Activated naive CD8-positive, alpha-beta T cell treated with anti-CD3 and anti-CD28 coated beads for 36 hours (primary cell): ENCODE data around the gene SMIM8. TPM values are rescaled to one million over a fixed set of nuclear protein-coding genes. Genes with fewer than 3 reads are reported as not detected.

Experiments used
- DNase-seq: peaks from one replicate; pipeline ENCODE4 v3.0.0; 2021
- H3K27ac Mint-ChIP-seq: one replicate; pipeline ENCODE4 v1.8.0; 2022; ENCODE audit warnings: mild to moderate bottlenecking, moderate library complexity, mixed read lengths
- H3K27me3 Mint-ChIP-seq: one replicate; pipeline ENCODE4 v1.8.0; 2022; ENCODE audit warnings: mild to moderate bottlenecking, mixed read lengths
- H3K36me3 Mint-ChIP-seq: one replicate; pipeline ENCODE4 v1.8.0; 2021; ENCODE audit warnings: mild to moderate bottlenecking, mixed read lengths
- H3K4me1 Mint-ChIP-seq: one replicate; pipeline ENCODE4 v1.8.0; 2021; ENCODE audit warnings: mixed read lengths
- H3K4me3 Mint-ChIP-seq: one replicate; pipeline ENCODE4 v1.8.0; 2022; ENCODE audit warnings: mild to moderate bottlenecking, moderate library complexity, mixed read lengths
- H3K9me3 Mint-ChIP-seq: one replicate; pipeline ENCODE4 v1.8.0; 2022; ENCODE audit warnings: mixed read lengths
- total RNA-seq, 2 experiments: library from RNA; stranded (reverse); gene quantifications; one replicate each; pipeline ENCODE4 v1.2.3, GENCODE V29; 2021

SMIM8 gene
- total RNA-seq, 2 experiments from 2014 or later = 8.1 to 9.6 TPM

DNA sequence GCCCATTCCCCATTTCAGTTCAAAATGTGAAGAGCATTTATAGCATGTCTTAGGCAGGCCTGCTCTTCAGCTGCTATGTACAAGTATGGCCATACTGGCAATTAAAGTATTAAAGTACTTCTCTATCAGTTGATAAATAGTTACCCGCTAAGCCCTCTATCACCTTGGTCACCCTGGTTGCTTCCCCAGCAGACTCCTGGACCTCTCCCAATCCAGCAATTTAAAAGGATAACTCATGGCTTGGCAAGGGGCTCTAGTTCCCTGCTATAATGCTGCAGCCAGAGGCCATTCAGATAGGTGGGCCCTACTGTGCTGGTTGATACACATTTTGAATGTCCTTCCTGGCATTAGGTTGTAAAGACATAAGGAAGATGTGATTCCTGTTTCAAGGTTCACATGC, 29.2 kb downstream of the SMIM8 start:
- Mint-ChIP-seq H3K27ac (no peak overlapping the region), H3K27me3 (no peaks in the 10 kb centered on the region), H3K36me3 (peaks cover 2% of the 10 kb centered on the region), H3K4me1 (no peaks in the 10 kb centered on the region), H3K4me3 (no peak overlapping the region), H3K9me3 (no peaks in the 10 kb centered on the region)
- DNase-seq = no peak

DNA sequence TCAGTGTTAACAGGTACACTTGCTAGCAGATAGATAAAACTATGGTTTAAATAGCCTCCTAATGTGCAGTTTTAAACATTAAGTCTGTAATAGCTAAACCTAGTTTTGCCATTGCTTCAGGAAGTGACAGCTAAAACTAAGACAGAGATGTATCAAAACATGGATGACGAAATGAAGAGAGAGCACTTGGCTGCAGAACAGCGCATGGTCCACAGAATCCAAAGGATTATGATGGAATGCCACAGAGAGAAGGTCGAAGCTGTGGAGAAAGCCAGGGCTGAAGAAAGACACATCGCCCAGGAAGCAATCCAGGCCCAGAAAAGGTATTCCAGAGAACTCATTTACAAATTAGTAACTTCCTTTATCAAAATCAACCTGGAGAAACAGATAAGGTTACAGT, 33.8 kb downstream of the SMIM8 start:
- Mint-ChIP-seq H3K4me1 (no peaks in the 10 kb centered on the region), H3K9me3 (no peaks in the 10 kb centered on the region), H3K36me3 (peaks cover 4% of the 10 kb centered on the region), H3K4me3 (no peak overlapping the region), H3K27ac (no peak overlapping the region), H3K27me3 (no peaks in the 10 kb centered on the region)
- DNase-seq = no peak

DNA sequence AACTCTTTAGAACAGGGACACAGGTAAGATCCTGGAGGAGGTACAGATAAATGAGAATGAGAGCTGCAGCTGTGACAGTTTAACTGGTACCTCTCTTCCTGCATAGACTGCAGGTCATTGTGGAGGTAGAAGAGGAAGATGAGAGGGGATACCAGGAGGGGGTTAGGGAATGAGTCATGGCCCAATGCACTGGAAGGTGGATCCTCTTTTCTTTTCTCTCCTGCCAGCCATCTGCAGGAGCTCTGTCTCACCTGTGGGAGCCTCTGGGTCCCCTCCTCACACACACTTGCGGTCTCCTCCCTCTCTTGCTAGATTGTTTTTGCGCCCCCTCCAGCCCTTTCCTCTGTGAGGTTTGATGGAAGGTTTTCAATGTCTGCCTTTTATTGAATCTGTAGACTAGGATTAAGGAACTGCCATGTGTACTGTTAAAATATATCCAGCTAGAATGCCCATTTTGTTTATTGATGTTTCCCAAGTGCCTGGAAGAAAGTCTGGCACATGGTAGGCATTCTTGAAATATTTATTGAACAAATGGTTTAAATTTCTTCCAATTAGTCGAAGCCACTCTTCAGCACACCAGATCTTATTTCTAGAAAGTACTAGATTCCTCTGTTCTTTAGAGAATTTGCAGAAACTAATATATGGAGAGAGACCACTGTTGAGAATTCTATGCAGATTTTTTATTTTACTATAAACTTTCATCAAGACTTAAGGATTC, 35.2 kb downstream of the SMIM8 start:
- Mint-ChIP-seq H3K27me3 (no peaks in the 10 kb centered on the region), H3K4me1 (no peaks in the 10 kb centered on the region), H3K27ac (no peak overlapping the region), H3K4me3 (no peak overlapping the region), H3K9me3 (no peaks in the 10 kb centered on the region), H3K36me3 (peaks cover 10% of the 10 kb centered on the region)
- no peak for DNase-seq

DNA sequence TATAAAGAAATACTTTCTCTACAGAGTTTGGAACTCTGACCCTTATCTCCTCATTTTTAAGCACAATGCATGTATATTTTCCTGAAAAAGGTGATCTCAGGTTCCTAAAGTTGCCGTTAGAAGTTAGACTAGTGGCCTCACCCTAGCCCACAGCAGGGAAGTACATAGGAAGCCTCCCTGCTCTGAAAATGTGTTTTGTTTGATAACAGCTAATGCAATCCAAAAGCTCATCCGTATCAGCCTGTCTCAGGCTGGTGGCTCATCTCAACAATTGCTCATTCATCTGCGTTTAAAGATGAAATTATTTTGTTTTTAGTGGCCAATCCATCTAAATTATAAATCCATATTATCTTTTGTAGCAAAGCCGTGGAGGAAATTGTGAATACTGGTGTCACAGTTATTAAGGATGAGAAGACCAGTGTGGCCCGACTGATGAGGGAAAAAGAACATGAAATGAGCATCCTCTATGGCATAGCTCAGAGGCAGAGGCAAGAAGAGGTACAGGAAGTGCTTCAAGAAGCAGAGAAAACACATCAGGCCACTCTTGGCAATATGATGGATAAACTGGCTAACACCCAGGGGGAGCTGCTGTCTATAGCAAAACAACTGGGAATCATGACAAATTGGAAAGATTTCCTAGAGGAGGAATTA, 42.3 kb downstream of the SMIM8 start:
- Mint-ChIP-seq H3K36me3 (peaks cover 22% of the 10 kb centered on the region), H3K4me1 (peaks cover 2% of the 10 kb centered on the region), H3K9me3 (peaks cover 8% of the 10 kb centered on the region), H3K27me3 (no peaks in the 10 kb centered on the region), H3K4me3 (no peak overlapping the region), H3K27ac (no peak overlapping the region)
- DNase-seq = no peak

DNA sequence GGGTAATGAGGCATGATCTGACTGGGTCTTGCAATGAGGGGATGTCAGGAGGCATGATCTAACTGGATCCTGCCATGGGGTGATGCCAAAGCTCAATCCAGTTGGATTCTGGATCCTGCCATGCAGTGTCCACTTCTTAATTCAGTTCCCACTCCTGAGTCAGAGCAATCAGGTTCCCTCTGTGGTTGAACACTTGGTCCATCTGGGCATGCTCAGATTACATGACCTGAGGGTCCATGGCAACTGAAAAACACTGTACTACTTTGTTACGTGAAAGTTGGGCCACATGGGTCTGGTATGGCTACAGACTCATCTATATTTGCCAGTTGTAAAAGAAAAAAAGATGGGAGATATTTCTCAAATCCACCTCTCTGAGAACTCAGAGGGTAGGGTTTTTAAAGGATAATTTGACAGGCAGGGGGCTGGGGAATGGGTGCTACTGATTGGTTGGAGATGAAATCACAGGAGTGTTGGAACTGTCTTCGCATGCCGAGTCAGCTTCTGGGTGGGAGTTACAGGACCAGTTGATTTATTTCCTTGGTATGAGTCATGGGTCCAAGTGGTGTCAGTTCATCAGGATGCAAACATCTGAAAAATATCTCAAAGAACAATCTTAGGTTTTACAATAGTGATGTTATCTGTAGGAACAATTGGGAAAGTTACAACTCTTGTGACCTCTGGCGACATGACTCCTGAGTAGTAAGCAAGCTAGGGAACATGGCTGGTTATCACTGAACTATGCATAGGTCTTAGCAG, 43.9 kb downstream of the SMIM8 start:
- Mint-ChIP-seq H3K4me3 (no peak overlapping the region), H3K4me1 (peaks cover 2% of the 10 kb centered on the region), H3K9me3 (peaks cover 8% of the 10 kb centered on the region), H3K36me3 (peaks cover 18% of the 10 kb centered on the region), H3K27ac (no peak overlapping the region), H3K27me3 (no peaks in the 10 kb centered on the region)
- DNase-seq = no peak

DNA sequence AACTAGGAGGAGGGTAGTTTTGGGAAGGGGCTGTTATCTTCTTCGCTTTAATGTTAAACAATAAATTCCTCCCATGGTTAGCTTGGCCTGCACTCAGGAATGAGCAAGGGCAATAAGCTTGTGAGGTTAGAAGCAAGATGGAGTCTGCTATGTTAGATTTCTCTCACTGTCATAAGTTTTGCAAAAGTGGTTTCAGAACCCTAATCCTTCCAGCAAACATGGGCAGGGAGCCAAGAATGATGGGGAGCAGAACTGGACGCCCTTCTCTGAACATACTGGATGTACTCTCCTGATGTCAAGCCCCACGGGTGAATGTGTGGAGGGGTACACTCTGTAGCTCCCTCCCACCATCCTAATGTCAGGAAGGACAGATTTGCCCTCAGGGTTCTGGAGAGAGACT, 44.5 kb downstream of the SMIM8 start:
- Mint-ChIP-seq H3K4me3 (no peak overlapping the region), H3K4me1 (peaks cover 2% of the 10 kb centered on the region), H3K27ac (no peak overlapping the region), H3K36me3 (peaks cover 16% of the 10 kb centered on the region), H3K27me3 (no peaks in the 10 kb centered on the region), H3K9me3 (peaks cover 8% of the 10 kb centered on the region)
- no peak for DNase-seq

DNA sequence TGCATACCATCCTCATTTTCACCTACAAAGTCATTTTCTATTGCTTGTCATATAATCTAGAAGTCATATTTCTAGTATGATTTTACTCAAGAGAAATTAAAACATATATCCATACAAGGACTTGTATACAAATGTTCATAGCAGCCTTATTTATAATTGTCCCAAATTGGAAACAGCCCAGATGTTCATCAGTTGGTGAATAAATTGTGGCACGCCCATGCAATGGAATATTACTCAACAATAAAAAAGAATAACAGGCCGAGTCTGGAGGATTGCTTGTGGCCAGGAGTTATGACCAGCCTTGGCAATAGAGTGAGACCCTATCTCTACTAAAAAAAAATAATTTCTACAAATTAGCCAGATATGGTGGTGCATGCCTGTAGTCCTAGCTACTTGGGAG, 51.0 kb downstream of the SMIM8 start:
- H3K4me1 Mint-ChIP-seq = no peaks in the 10 kb centered on the region
- no peaks in the 10 kb centered on the region for H3K27me3 Mint-ChIP-seq
- DNase-seq = no peak
- no peak overlapping the region for H3K4me3 Mint-ChIP-seq
- H3K27ac Mint-ChIP-seq = no peak overlapping the region
- H3K9me3 Mint-ChIP-seq = no peaks in the 10 kb centered on the region
- H3K36me3 Mint-ChIP-seq = no peaks in the 10 kb centered on the region

DNA sequence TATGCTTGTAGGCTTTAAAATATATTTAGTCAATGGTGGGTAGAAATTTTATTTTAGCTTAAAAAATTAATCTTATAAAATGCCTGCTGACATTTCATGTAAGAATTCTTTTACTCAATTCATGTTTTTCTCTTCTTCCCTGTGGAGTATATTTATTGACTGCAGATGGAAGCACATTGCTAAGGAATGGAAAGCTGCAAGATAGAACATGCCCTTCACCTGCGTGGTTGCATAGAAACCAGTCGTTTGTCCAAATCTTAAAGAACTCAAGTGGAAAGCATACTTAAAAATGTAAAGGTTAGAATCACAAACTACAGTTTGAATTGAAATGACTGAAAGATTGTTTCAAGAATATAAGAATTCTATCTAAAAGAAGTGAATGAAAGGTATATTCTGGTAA, 52.9 kb downstream of the SMIM8 start:
- peaks cover 3% of the 10 kb centered on the region for H3K4me1 Mint-ChIP-seq
- peaks cover 1% of the 10 kb centered on the region for H3K36me3 Mint-ChIP-seq
- H3K9me3 Mint-ChIP-seq = no peaks in the 10 kb centered on the region
- DNase-seq = no peak
- no peak overlapping the region for H3K4me3 Mint-ChIP-seq
- H3K27me3 Mint-ChIP-seq = no peaks in the 10 kb centered on the region
- no peak overlapping the region for H3K27ac Mint-ChIP-seq

DNA sequence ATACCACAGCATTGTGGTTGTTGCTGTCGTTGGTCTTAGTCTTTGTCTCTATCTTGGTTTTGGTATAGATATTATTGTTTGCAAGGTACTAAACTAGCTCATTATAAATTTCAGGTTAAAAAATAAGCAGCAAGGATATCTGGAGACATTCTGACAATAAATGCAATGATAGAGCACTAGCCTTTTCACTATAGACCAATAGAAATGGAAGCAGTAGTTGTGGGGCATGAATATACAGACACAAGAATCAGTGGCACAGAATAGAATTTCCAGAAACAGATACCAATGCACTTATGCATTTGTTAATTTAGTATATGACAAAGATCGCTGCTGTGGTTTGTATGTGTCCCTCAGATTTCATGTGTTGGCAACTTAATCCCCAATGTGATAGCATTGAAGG, 54.3 kb downstream of the SMIM8 start:
- Mint-ChIP-seq H3K4me1 (peaks cover 3% of the 10 kb centered on the region), H3K27ac (no peak overlapping the region), H3K4me3 (no peak overlapping the region), H3K9me3 (no peaks in the 10 kb centered on the region), H3K36me3 (peaks cover 1% of the 10 kb centered on the region), H3K27me3 (no peaks in the 10 kb centered on the region)
- no peak for DNase-seq

DNA sequence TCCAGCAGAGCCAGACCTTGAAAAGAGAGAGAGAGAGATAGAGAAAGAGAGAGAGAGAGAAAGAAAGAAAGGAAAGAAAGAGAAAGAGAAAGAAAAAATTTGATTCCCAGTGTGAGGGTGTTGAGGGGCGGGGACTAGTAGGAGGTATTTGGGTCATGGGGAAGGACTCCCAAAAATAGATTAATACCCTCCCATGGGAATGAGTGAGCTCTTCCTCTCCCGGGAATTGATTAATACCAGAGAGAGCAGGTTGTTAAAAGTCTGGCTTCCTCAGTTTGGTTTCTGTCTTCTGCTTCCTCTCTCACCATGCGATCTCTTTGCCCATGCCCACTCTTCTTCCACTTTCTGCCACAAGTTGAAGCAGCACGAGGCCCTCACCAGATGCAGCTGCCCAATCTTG, 56.6 kb downstream of the SMIM8 start:
- H3K27ac Mint-ChIP-seq = no peak overlapping the region
- DNase-seq = no peak
- H3K9me3 Mint-ChIP-seq = no peaks in the 10 kb centered on the region
- peaks cover 1% of the 10 kb centered on the region for H3K36me3 Mint-ChIP-seq
- H3K4me1 Mint-ChIP-seq = peaks cover 3% of the 10 kb centered on the region
- no peak overlapping the region for H3K4me3 Mint-ChIP-seq
- H3K27me3 Mint-ChIP-seq = no peaks in the 10 kb centered on the region

DNA sequence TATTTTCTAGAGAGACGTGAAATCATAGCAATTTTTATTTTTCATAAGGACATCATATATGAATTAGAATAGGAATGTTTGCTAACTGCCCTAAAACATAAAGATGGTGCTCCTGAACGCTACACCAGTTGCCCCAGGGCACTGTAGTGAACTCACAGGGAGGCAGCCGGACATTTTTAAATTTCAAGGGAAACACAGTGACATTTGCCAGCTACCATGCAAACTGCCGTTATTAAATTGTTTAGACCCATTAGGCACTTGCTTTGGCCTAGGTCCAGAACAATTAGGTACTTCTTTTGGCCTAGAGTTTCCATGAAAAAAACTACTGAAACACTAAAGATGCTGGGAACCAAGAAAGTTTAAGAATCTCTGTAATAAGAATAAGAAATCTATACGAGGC, 60.5 kb downstream of the SMIM8 start:
- no peak for DNase-seq
- H3K27ac Mint-ChIP-seq = no peak overlapping the region
- H3K4me1 Mint-ChIP-seq = peaks cover 3% of the 10 kb centered on the region
- H3K9me3 Mint-ChIP-seq = no peaks in the 10 kb centered on the region
- no peak overlapping the region for H3K4me3 Mint-ChIP-seq
- peaks cover 1% of the 10 kb centered on the region for H3K36me3 Mint-ChIP-seq
- no peaks in the 10 kb centered on the region for H3K27me3 Mint-ChIP-seq

DNA sequence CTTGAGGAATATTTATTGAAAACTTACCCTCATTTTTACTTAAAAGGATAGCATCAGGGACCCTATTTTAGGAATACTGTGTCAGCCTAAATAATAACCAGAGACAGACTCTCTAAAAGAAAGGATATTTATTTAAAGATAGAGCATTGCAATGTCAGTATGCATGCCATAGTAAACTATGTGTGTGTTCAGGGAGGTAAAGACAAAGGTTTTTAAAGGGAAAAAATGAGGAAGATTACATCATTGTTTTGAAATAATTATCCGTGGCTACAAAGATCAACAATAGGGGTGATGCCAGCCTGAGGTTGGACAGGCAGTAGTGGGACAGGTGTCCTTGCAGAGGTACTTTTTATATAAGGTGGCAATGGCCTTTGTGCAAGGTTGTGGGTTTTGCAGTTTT, 61.6 kb downstream of the SMIM8 start:
- Mint-ChIP-seq H3K4me1 (peaks cover 1% of the 10 kb centered on the region), H3K27ac (no peak overlapping the region), H3K9me3 (no peaks in the 10 kb centered on the region), H3K4me3 (no peak overlapping the region), H3K27me3 (no peaks in the 10 kb centered on the region), H3K36me3 (no peaks in the 10 kb centered on the region)
- no peak for DNase-seq

DNA sequence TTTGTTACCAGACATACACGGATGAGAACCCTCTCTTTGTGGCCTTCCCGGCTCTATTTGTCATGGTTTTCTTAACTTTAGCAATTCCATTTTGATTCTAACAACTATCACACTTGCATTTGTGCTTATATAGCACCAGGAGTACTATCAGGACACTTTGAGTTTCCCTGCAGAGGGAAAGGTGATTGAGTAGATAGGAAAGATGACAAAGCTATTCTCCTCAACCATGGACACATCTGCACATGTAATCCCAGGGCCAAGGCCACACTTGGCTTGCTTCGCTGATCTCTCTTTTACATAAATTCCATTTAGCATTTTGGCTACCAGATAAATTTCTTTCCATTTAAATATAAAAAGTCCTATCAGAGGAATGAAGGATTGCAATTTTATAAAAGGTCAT, 62.1 kb downstream of the SMIM8 start:
- H3K27me3 Mint-ChIP-seq = no peaks in the 10 kb centered on the region
- H3K9me3 Mint-ChIP-seq = no peaks in the 10 kb centered on the region
- DNase-seq = no peak
- no peak overlapping the region for H3K4me3 Mint-ChIP-seq
- no peaks in the 10 kb centered on the region for H3K36me3 Mint-ChIP-seq
- H3K27ac Mint-ChIP-seq = no peak overlapping the region
- no peaks in the 10 kb centered on the region for H3K4me1 Mint-ChIP-seq

DNA sequence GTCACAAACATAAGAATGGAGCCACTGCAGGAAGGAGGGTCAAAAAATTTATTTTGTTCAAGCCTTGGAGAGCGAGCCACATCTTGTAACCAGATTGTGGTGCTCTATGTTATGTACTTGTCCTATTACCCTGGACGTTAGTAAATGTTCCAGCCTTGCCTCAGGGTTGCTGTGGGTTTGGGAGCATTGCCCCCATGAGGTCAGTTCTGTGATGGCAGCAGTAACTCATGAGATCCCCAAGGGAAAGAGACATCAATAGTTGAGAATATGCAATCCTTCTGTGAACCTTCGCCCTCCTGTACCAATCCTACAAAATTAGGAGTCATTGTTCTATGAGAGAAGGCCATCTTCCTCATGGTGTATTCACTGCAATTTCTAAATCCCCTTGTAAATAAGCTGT, 68.9 kb downstream of the SMIM8 start:
- H3K27me3 Mint-ChIP-seq = no peaks in the 10 kb centered on the region
- H3K4me3 Mint-ChIP-seq = no peak overlapping the region
- H3K27ac Mint-ChIP-seq = no peak overlapping the region

More for the DNA sequence above, 68.9 kb downstream of the SMIM8 start:
- Mint-ChIP-seq H3K36me3 (no peaks in the 10 kb centered on the region), H3K4me1 (peaks cover 3% of the 10 kb centered on the region), H3K9me3 (no peaks in the 10 kb centered on the region)
- DNase-seq = no peak
